A549 (cell line): ENCODE results near the gene YOD1.

Experiments used
- MAZ ChIP-seq: fragments of 150-350 bp; IDR thresholded peaks from 2 replicates; pipeline ENCODE4 v1.6.1; 2014; ENCODE audit warnings: antibody characterized with exemption, low read depth, low read length, borderline replicate concordance
- RFX5 ChIP-seq: fragments of 450-650 bp; IDR thresholded peaks from 2 replicates; pipeline ENCODE4 v1.7.1; 2014; ENCODE audit warnings: antibody characterized with exemption, mild to moderate bottlenecking, moderate library complexity
- TF ChIP-seq, protein P1 (sequence below): fragments of >200 bp; sonication (Bioruptor Twin); formaldehyde crosslinking; IDR thresholded peaks from 3 replicates; pipeline ENCODE4 v1.5.1; 2016
- TF ChIP-seq, protein P2 (sequence below): fragments of 450-650 bp; IDR thresholded peaks from 2 replicates; pipeline ENCODE4 v1.6.1; 2014; ENCODE audit warnings: antibody characterized with exemption

DNA sequence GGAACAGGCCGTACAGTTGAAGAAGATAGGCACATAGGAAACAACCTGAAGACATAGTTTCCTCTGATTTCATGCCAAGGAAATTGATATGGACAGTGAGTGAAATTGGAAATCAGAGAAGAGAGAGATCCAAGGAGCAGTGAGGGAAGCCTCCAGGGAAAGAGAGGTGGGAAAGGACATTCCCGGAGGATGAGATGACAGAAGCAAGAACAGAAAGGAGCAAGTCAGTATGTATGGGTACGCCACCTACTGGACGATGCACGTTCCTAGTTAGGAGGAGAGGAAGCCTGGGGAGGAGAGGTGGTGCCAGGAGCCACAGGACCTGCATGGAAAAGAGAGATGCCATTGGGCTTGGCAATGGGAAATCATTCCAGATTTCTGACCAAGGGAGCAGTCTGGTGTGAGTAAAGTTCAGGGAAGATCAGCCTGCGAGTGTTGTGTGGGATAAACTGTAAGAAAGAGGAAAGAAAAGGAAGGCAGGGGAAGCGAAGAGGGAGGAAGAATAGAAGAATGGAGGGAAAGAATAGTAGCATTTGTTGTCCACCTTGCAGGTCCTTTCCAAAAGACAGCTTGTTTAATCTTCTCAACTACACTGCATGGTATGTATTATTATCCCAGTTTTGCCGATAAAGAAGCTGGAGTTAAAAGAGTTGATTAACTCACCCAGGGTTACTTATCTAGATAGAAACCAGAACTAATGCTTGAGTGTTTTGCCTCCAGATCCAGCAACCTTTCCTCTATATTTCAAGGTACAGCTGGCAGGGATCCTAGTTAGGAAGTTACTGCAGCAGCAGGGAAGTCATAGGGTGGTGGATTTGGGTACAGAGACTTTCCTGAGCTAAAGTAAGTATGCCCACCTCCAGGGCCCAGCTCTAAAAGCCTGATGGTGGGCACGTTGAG is 45.8 kb downstream of the YOD1 start:
- TF ChIP-seq MAZ (no peak), RFX5 (no peak)
- TF ChIP-seq, protein P1, sequence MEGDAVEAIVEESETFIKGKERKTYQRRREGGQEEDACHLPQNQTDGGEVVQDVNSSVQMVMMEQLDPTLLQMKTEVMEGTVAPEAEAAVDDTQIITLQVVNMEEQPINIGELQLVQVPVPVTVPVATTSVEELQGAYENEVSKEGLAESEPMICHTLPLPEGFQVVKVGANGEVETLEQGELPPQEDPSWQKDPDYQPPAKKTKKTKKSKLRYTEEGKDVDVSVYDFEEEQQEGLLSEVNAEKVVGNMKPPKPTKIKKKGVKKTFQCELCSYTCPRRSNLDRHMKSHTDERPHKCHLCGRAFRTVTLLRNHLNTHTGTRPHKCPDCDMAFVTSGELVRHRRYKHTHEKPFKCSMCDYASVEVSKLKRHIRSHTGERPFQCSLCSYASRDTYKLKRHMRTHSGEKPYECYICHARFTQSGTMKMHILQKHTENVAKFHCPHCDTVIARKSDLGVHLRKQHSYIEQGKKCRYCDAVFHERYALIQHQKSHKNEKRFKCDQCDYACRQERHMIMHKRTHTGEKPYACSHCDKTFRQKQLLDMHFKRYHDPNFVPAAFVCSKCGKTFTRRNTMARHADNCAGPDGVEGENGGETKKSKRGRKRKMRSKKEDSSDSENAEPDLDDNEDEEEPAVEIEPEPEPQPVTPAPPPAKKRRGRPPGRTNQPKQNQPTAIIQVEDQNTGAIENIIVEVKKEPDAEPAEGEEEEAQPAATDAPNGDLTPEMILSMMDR = peak; percentile 63
- TF ChIP-seq, protein P2, sequence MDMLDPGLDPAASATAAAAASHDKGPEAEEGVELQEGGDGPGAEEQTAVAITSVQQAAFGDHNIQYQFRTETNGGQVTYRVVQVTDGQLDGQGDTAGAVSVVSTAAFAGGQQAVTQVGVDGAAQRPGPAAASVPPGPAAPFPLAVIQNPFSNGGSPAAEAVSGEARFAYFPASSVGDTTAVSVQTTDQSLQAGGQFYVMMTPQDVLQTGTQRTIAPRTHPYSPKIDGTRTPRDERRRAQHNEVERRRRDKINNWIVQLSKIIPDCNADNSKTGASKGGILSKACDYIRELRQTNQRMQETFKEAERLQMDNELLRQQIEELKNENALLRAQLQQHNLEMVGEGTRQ = no peak
